NCI-H446 treated with DMSO at 0.1 percent for 48 hours (cell line): ENCODE data around the gene DAZAP1.
"Not testable (repeated sequence)": the region's sequence is repeated elsewhere in the genome, so short reads cannot be mapped to it uniquely, and the experiment has no call there.

Experiments used
- DNase-seq: peaks from one replicate; lab custom pipeline; 2025; lab: John Stamatoyannopoulos, UW

The DAZAP1 gene

DNA sequence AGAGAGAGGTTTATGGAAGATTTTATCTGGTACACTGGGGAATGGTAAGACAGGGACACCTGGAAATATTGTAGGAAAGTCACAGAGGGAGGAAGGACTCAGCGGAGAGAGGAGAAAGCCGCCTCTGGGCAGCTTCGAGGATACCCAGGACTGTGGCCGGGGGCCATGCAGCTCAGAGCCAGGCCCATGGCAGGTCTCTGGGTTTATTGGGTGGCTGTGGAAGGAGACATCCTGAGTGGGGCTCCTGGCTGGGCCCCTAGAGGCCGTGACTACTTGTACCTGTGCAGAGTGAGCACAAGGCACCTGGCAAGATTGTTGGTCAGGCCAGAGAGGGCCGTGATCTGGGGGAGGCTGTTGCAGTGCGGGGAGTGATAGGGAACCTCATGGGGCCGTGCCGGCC, 3.4 kb downstream of the DAZAP1 start:
- no peak for DNase-seq

DNA sequence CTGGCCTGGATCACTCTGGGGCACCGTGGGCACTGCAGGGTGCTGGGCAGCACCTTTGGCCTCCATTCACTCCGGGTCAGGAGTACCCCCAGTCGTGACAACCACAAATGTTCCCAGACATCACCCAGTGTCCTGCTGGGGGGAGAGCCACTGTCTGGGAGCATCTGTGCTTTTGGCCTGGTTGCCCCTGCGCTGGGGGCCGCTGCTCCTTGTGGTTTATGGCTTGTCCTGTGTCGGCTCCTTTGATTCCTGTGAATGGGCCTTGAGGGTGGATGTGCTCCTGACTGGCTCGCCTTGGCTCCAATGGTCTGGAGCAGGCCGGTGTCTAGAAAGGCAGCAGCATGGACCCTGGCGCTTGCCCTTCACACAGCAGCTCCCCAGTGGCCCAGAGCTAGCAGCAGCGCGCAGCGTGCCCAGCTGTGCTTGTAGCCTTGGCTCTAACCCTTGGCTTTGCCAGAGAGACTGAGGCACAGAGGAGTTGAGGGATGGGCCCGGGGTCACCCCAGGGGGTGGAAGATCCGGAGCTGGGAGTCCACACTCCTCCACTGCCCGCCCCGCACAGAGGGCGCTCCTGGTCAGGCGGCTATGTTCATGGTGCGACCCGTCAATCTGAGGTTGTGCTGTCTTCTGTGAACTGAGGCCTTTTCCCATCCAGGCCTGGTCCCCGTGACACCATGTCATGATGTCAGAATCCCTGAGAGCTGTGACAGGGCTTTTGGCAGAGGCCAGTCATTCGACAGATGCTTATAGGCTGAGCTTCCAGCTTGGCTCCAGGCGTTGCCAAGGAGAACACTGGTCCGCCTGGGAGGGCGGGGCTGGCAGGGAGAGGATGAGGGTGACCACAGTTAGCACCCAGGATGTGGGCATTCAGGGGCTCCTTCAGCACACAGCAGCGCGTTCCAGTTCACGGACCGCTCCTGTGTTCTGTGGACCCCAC, 4.1 kb downstream of the DAZAP1 start:
- peak; percentile 75 for DNase-seq

DNA sequence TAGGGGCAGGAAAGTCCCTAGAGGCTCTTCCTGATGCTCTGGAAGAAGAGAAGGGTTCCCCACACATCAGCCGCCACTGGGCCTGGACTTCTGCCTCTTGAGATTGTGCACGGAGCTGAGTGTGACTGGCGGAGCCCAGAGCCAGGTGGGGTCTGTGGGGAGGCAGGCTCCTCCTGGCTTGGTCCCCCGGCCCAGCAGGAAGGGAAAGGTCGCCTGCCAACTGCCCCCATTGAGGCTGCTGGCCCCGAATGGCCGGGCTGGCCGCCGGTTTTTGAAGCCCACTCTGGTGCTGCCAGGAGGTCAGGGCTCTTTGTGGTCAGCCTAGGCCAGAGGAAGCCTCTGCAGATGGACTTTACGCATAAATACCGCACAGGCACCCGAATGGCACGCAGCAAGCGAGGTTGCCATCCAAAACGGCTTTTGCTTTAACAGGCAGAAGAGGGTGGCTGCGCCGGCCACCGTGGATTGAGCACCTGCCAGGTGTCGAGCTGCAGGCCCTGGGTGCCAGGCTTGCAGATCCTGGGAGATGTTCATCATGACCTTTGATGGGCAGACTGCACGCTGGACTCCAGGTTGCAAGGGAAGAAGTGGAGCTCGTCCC, 5.0 kb downstream of the DAZAP1 start:
- DNase-seq, result no peak

GRCh38 chr19:1412995-1413800, 5.8 kb downstream of the DAZAP1 start:
- no peak for DNase-seq

- no peak for DNase-seq
These were observed 8.8 kb downstream of the DAZAP1 start for GRCh38 chr19:1416014-1416841.

GRCh38 chr19:1417145-1417544, 9.8 kb downstream of the DAZAP1 start:
- DNase-seq, result no peak

- no peak for DNase-seq
These were observed 10.5 kb downstream of the DAZAP1 start for GRCh38 chr19:1417681-1418495.

GRCh38 chr19:1418496-1418775, 11.1 kb downstream of the DAZAP1 start:
- DNase-seq, result no peak

GRCh38 chr19:1418951-1419738, 11.8 kb downstream of the DAZAP1 start:
- no peak for DNase-seq

DNA sequence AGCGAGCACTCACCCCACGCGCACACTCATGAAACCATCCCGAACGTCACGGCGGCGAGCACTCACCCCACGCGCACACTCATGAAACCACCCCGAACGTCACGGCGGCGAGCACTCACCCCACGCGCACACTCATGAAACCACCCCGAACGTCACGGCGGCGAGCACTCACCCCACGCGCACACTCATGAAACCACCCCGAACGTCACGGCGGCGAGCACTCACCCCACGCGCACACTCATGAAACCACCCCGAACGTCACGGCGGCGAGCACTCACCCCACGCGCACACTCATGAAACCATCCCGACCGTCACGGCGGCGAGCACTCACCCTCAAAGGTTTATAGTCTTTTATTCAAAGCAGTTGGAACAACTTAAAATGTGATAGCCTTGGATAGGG, 12.7 kb downstream of the DAZAP1 start:
- not testable (repeated sequence) for DNase-seq

- DNase-seq, result no peak
These were observed 13.2 kb downstream of the DAZAP1 start for GRCh38 chr19:1420590-1420989.

- DNase-seq, result no peak
These were observed 14.0 kb downstream of the DAZAP1 start for GRCh38 chr19:1421218-1421957.

- no peak for DNase-seq
These were observed 14.5 kb downstream of the DAZAP1 start for GRCh38 chr19:1421958-1422305.

- DNase-seq, result no peak
These were observed 15.0 kb downstream of the DAZAP1 start for GRCh38 chr19:1422360-1422759.

- DNase-seq, result no peak
These were observed 15.6 kb downstream of the DAZAP1 start for GRCh38 chr19:1422943-1423342.

DNA sequence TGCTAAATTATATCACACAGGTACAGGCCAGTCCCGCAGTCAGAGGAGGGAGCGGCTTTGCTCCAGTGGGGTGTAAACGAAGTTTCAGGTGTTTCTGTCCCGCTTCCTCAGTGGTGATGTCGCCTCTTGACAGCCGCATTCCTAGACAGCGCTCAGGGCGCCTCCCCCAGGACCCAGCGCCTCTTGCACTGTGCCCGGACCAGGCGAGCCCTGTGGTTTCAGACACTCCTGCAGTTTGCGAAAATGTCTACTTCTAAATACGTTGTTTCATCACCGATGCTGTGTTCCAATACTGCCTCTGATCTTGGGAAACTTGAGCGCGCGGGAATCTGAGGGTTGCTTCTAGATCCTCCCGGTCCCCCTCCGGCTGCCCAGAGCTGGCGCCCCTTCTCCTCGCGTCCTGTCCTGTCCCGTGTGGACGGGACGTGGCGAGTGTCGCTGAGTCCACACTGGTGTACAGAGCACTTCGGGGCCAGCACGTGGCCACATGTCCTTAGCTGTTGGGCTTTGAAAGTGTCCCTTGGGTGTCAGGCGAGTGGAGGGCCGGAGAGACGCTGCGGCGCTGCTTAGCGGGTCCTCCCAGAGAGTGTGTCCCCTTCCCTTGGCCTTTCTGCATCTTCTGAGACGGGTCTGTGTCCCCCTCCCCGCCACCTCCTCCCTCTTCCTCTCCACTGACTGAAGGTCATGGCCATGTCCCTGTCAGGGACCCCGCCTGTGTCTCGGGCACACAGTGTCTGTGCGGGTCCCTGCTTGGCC, 16.2 kb downstream of the DAZAP1 start:
- DNase-seq, result no peak

DNA sequence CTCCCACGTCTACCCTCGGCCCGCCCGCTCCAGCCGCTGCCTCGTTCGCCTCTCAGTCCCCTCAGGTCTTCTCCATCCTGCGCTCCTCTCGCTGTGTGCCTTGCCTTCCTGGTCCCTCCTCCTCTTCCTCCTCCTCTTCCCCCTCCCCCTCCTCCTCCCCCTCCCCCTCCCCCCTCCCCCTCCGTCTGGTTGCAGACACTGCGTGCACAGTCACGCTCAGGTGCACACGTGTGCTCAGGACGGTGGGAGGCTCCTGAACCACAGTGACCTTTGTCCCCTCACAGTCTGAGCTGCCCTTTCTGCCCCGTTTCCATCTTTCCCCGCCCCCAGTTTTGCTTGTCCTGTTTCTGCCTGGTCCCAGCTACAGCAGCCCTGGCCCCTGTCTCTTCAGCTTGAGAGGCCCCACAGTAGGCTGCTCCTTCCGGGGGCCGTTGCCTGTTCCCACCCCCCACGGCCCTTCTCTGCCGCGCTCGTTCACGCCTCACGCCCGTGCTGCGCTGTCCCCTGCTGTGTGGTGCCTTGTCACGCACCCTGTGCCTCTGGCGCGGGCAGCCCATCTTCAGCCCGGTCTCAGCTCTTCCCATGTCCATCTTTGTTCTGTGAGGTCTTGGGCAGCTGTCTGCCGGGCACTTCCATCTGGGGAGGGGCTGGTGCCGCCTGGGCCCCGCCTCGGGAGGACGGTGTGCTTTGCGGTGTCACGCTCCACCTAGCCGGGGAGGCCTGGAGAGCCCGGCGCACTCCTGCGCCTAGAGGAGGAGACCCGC, 17.0 kb downstream of the DAZAP1 start:
- DNase-seq, result no peak
